Anterior cingulate cortex (tissue), 58 donors: ENCODE data around the gene DYNLL2.
"Not testable (repeated sequence)": the region's sequence is repeated elsewhere in the genome, so short reads cannot be mapped to it uniquely, and the experiment has no call there.

Source experiments
- DNase-seq, 58 donors: peaks; one replicate each; lab custom pipeline; 2025; lab: John Stamatoyannopoulos, UW

The DYNLL2 gene

GRCh38 chr17:58066401-58066800 lies 16.8 kb upstream of the DYNLL2 start:
- DNase-seq = no peak

DNA sequence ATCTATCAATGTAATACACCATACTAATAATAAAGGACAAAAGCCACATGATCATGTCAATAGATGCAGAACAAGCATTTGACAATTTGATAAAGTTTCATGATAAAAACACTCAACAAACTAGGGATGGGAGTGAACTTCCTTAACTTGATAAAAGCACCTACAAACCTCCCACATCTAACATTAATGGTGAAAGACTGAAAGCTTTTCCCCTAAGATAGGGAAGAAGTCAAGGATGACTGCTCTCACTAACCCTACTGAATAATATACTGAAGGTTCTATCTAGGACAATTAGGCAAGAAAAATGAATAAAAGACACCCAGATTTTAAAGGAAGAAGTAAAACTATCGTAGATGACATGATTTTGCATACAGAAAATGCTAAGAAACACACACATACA lies 10.4 kb upstream of the DYNLL2 start:
- DNase-seq = no peak

DNA sequence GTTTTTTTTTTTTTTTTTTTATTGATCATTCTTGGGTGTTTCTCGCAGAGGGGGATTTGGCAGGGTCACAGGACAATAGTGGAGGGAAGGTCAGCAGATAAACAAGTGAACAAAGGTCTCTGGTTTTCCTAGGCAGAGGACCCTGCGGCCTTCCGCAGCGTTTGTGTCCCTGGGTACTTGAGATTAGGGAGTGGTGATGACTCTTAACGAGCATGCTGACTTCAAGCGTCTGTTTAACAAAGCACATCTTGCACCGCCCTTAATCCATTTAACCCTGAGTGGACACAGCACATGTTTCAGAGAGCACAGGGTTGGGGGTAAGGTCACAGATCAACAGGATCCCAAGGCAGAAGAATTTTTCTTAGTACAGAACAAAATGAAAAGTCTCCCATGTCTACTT lies 10.0 kb upstream of the DYNLL2 start:
- not testable (repeated sequence) for DNase-seq

DNA sequence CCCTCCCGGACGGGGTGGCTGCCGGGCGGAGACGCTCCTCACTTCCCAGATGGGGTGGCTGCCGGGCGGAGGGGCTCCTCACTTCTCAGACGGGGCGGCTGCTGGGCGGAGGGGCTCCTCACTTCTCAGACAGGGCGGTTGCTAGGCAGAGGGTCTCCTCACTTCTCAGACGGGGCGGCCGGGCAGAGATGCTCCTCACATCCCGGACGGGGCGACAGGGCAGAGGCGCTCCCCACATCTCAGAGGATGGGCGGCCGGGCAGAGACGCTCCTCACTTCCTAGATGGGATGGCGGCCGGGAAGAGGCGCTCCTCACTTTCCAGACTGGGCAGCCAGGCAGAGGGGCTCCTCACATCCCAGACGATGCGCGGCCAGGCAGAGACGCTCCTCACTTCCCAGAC lies 8.8 kb upstream of the DYNLL2 start:
- not testable (repeated sequence) for DNase-seq

GRCh38 chr17:58079300-58080033 lies 3.8 kb upstream of the DYNLL2 start:
- no peak for DNase-seq

DNA sequence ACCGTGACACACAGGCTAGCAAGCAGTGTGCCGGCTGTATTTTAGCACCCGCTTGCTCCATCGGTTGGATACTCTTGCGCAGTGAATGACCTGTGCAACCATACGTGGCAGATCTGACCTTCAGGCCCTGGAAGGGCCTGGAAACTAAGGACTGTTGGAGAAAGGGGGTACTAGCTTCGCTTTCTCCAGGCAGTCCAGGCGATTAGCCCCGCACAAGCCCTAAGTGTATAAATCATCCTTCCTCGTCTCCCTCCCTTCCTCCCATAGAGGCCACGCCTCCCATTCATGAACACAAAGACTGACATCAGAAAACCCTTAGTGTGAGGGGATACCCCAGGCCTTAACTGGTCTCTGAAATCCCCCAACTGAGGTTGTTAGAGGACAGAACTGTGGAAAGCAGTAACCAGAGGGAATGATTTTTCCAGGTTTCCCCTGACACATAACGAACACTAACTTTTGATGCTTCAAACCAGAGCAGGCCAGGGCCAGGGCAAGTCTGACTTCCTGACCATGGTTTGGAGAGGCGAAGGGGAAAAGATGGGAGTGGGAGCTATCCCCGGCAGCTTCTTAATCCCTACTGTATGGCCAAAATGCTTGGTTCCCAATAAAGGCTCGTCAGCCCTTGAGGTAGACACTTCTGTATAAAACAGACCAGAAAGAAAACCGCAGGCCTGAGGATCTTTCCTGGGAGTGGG lies 1.4 kb upstream of the DYNLL2 start:
- DNase-seq = no peak

DNA sequence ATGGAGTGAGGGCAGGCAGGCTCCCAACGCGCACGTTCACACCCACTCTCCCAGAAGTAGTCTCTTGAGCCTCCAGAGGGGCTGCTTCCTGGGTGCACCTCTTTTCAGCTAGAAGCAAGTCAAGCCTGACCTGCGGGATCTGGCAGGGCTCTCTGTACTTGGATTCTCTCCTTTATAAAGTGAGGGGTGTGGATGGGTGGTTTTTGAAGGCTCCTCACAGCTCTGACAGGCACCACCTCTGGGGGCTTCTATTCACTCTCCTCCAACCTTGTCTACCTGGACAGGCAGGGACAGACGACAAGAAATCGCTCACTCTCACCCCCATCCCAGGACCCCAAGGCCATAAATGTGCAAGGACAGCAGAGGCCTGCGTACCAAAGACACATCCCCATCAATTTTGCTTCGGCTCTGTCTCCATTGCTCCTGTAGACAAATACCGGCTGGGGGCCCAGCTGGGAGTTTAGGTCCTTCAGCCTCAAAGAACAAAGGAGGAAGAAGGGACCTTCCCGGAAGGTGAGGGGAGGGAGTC lies 814 bp upstream of the DYNLL2 start:
- no peak for DNase-seq

GRCh38 chr17:58083491-58084316 lies 485 bp downstream of the DYNLL2 start:
- peak in 23 of 58 donors; percentile 17 to 73 (median 51) for DNase-seq

DNA sequence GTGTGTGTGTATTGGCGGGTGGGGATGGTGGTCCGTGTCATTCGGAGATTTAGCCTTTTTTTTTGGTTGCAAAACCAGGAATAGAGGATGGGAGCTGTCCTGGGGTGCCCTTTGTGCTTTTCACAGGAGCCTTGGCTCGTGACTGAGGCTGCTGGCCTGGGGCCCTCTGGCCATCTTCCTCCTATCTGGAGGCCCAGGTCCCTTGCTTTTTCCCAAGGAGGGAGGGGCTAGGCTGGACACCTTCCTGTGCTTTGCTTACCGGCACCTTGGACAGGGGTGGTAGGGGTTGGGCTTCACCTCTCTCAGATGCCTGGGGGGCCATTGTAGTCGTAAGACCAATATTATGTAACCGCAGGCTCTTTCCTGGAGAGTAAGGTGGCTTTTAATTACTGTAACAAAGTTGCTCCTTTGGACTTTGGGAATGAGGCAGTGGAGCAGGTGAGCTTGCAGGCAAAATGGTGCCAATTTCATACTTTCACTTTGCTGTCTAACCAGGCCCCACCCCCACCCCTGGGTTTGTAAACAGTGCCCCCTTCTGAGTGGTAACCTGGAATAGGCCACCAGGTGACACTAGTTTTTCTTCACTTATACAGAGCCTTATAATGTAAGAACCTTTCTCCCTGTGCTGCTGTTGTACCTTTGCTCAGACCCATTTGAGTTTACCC lies 1.2 kb downstream of the DYNLL2 start:
- DNase-seq = peak in 6 of 58 donors; percentile 16 to 42 (median 24)

DNA sequence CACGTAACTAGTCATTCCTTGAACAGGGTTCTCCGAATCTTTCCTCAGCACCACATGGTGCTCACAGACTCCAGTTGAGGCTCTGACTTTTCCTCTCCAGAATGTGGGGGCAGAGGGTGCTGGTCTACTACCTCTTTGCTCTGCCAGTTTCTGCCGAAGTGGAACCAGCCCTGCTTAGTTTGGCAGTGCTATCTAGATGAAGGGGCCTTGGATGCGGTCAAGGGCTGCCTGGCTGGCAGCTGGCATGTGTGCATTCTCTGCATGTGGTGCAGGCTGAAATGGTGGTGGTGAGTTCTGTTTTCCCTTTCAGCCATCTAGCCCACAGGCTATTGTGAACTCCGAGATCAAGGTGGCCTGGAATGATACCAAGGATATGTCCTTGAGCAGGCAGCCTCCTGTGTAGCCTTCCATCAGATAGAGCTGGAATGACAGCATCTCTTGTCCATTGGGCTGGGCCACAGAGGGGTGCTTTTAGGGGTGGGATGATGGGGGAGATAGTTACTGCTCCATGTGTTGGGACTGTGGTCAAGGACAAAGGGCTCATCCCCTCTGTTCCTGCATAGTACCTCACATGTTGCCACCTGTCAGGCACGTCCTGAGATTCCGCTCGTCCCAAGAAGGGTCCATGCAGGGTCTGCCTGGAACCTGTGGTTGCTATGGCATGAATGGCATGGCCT lies 2.0 kb downstream of the DYNLL2 start:
- DNase-seq = no peak

GRCh38 chr17:58086953-58087352 lies 3.7 kb downstream of the DYNLL2 start:
- no peak for DNase-seq

DNA sequence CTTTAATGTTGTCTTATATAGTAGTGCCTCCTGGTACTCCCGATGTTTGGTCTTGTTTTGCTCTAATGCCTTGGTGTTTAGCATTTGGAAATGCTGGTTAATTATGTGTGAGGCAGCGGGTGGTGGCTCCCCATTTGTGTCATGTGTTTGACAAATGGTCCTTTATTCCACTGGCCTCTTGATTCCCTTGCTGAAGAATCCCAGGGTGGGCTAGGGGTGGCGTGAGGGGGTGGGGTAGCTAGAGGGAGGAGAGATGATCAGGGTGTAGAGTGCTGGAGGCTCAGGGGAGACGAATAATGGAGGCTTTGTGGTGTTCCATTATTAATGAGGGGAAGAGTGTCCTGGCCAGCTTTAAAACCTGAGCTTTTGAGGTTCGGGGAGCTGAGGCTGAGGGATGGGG lies 5.4 kb downstream of the DYNLL2 start:
- DNase-seq = peak in 4 of 58 donors; percentile 13 to 26 (median 22)

DNA sequence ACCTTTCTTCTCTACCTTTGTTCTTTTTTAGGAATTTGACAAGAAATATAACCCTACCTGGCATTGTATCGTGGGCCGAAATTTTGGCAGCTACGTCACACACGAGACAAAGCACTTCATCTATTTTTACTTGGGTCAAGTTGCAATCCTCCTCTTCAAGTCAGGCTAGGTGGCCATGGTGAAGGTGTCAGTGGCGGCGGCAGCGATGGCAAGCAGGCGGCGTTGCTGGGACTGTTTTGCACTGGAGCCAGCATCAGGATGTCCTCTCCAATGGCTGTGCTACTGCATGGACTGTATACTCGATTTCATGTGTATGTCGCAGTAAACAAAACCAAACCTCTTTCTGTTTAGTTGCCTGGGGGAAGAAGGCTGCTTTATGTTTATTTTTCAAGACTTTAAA lies 5.9 kb downstream of the DYNLL2 start:
- DNase-seq = peak in 1 of 58 donors; percentile 21

GRCh38 chr17:58091024-58091567 lies 7.9 kb downstream of the DYNLL2 start:
- DNase-seq = no peak

DNA sequence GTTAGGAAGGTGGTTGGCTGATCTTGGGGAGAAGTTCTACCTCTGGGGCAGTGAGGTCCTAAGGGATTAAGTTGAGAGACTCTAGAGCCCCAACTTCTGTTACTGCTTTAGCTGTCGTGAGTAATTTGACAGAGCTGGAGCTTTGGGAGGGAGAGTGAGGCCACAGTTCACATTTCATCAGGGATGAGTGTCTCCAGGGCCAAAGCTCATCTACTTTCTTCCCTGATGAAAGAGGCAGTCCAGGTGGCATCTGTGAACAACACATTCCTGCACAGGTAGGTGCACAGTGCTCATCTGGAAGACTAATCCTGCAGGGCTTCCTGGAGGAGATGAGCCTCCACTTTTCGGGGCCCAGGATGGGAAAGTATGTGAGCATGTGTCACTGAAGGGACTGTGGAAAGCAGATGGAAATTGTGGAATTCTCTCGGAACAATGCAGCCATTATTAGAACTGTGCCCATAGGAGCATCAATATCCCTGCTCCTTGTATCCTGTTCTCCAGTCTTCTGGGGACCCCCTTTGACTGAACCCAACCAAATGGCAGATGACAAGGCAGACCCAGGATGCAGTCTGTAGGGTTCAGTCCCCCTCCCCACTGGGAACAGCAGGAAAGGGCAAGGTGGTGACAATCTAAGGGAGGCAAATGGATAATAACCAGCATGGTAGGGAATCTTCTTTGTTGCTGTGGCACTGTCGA lies 9.0 kb downstream of the DYNLL2 start:
- DNase-seq = no peak

DNA sequence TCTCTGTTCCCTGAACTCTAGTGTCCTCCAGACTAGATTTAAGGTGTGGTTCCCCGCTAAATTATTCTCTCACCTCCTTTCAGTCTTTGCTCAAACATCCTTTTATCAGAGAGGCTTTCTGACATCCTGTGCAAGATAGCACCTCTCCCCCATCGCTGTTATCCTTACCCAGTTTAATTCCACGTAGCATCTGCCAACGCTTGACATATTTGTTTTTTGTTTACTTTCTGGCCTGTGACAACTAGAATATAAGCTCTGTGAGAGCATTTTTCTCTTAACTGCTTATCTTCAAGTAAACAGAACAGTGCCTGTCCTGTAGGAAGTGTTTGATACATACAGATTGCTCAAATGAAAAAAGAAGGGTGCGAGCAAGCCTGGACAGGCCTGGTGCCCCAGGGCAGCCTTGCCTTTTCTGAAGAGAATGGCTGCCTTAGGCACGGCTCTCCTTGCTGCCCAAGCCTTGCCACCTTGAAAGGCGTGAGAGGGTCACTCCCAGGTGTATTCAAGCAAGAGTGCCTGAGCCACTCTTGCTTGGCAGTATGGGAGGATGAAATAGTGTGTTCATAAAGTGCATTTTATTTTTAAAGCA lies 9.7 kb downstream of the DYNLL2 start:
- no peak for DNase-seq

- no peak for DNase-seq
Measured at GRCh38 chr17:58094118-58094517, 10.9 kb downstream of the DYNLL2 start.

- DNase-seq = no peak
Measured at GRCh38 chr17:58096892-58097291, 13.7 kb downstream of the DYNLL2 start.
